K562 (cell line): ENCODE data around the gene RBFOX1. TPM values are rescaled to one million over a fixed set of nuclear protein-coding genes. Genes with fewer than 3 reads are reported as not detected.

Experiments
- ATAC-seq: fragments of 200-7000 bp; cut with Tn5 transposase; 3 replicates; pipeline ENCODE4 v1.9.1; 2020; ENCODE audit warnings: moderate library complexity
- BruUV-seq: library from RNA; stranded (reverse); fragments of 400-500 nt; replicated peaks from 2 replicates; lab custom pipeline; 2021; lab: Mats Ljungman, UMichigan
- CTCF ChIA-PET: fragments of 300-600 bp; formaldehyde crosslinking; extraction: SDS; loops from one replicate; lab custom pipeline; 2021; ENCODE audit warnings: low intra/inter-chr PET ratio; lab: Yijun Ruan, JAX
- POLR2A ChIA-PET: fragments of 300-600, 350-650 bp; sonication (Branson Sonifier 250); formaldehyde crosslinking; extraction: SDS; loops from one replicate; lab custom pipeline; 2021; ENCODE audit warnings: antibody characterized with exemption, inconsistent platforms; lab: Yijun Ruan, JAX
- DNase-seq, 4 experiments: peaks; one replicate each; pipeline versions ENCODE4 v3.0.0 to v3.0.0-alpha.2; 2011 to 2018; ENCODE audit warnings: low spot score in 3 of 4, mixed read lengths in 3 of 4; ENCODE audit errors: extremely low read depth in 1 of 4
- FAIRE-seq: peaks from 2 replicates; lab custom pipeline; 2011; peaks lifted over from hg19 to GRCh38; lab: Jason Lieb, UNC
- H2AFZ ChIP-seq: 2 replicates; pipeline ENCODE4 v1.6.0; 2011; ENCODE audit warnings: low read depth, low read length, control low read depth, inconsistent platforms
- H3K27ac ChIP-seq: fragments of 200-600 bp; 3 replicates; pipeline ENCODE4 v1.8.0; 2011; ENCODE audit warnings: low read depth, mild to moderate bottlenecking, control low read depth, inconsistent platforms, low read length, moderate library complexity, mixed read lengths; ENCODE audit errors: extremely low read depth
- H3K27me3 ChIP-seq, 2 experiments: fragments of 300-600 bp in 1 of 2; 2 replicates in 1 of 2; 3 replicates in 1 of 2; pipeline versions ENCODE4 v1.6.0 to v1.8.0; 2011; ENCODE audit warnings: inconsistent platforms in 2 of 2, low read length in 2 of 2, mild to moderate bottlenecking in 1 of 2, mixed read lengths in 1 of 2, moderate library complexity in 1 of 2; ENCODE audit not compliant: control insufficient read depth in 2 of 2, insufficient read depth in 2 of 2
- H3K36me3 ChIP-seq: fragments of 300-600 bp; 3 replicates; pipeline ENCODE4 v1.8.0; 2011; ENCODE audit warnings: mild to moderate bottlenecking, low read length, inconsistent platforms; ENCODE audit not compliant: control insufficient read depth, insufficient read depth
- H3K4me1 ChIP-seq, 2 experiments: fragments of 200-600 bp in 1 of 2; replicated peaks in 1 of 2; 2 replicates in 1 of 2; 3 replicates in 1 of 2; pipeline versions ENCODE4 v1.5.1 to v1.8.0; 2011; ENCODE audit warnings: inconsistent platforms in 2 of 2, low read length in 2 of 2, mild to moderate bottlenecking in 1 of 2, mixed read lengths in 1 of 2, moderate library complexity in 1 of 2; ENCODE audit not compliant: control insufficient read depth in 2 of 2, insufficient read depth in 2 of 2
- H3K4me2 ChIP-seq: 2 replicates; pipeline ENCODE4 v1.6.1; 2011; ENCODE audit warnings: low read length, control low read depth, inconsistent platforms, mixed read lengths; ENCODE audit not compliant: insufficient read depth
- H3K4me3 ChIP-seq: fragments of 200-600 bp; sonication (generic), shearing (Covaris generic); 2 replicates; pipeline ENCODE4 v1.5.1; 2016; ENCODE audit warnings: control low read depth, inconsistent platforms
- H3K79me2 ChIP-seq: fragments of 200-600 bp; 3 replicates; pipeline ENCODE4 v1.8.0; 2011; ENCODE audit warnings: low read length, inconsistent platforms; ENCODE audit not compliant: control insufficient read depth, insufficient read depth
- H3K9ac ChIP-seq, 2 experiments: 2 replicates each; pipeline versions ENCODE4 v1.6.0 to v1.6.1; 2011; ENCODE audit warnings: low read depth in 2 of 2, low read length in 2 of 2, control low read depth in 1 of 2, inconsistent platforms in 1 of 2, mild to moderate bottlenecking in 1 of 2, mixed read lengths in 1 of 2; ENCODE audit not compliant: insufficient read depth in 1 of 2
- H3K9me1 ChIP-seq: one replicate; pipeline ENCODE4 v1.6.0; 2011; ENCODE audit warnings: inconsistent platforms, mild to moderate bottlenecking, low read length, moderate library complexity; ENCODE audit not compliant: control insufficient read depth, insufficient read depth
- H3K9me3 ChIP-seq: replicated peaks from 2 replicates; pipeline ENCODE4 v1.5.1; 2011; ENCODE audit warnings: low read depth, low read length, inconsistent platforms; ENCODE audit not compliant: control insufficient read depth, insufficient read depth
- H4K20me1 ChIP-seq: replicated peaks from 2 replicates; pipeline ENCODE4 v1.6.1; 2011; ENCODE audit warnings: low read length, inconsistent platforms, mixed read lengths; ENCODE audit not compliant: control insufficient read depth, insufficient read depth
- CSDE1 ChIP-seq, 2 experiments: fragments of 450-650 bp; IDR thresholded peaks; 2 replicates each; pipeline ENCODE4 v1.6.1; 2016; ENCODE audit warnings: mild to moderate bottlenecking in 1 of 2
- E4F1 ChIP-seq: fragments of 250-450 bp; sonication (Bioruptor Pico); IDR thresholded peaks from 2 replicates; pipeline ENCODE4 v1.5.0; 2021; ENCODE audit warnings: mild to moderate bottlenecking, borderline replicate concordance
- IRF9 ChIP-seq: fragments of 450-650 bp; IDR thresholded peaks from 2 replicates; pipeline ENCODE4 v1.6.1; 2016; ENCODE audit warnings: missing biosample characterization, missing genetic modification characterization
- SNIP1 ChIP-seq: fragments of 450-650 bp; IDR thresholded peaks from 2 replicates; pipeline ENCODE4 v1.7.1; 2017; ENCODE audit warnings: low read depth, mild to moderate bottlenecking
- TBP ChIP-seq: optimal IDR thresholded peaks from 2 replicates; pipeline ENCODE3; 2011; ENCODE audit warnings: low read depth, low read length, improper control_type of control experiment
- ZFP30 ChIP-seq: fragments of 250-450 bp; sonication (Bioruptor Pico); IDR thresholded peaks from 2 replicates; pipeline ENCODE4 v1.8.0; 2022; ENCODE audit warnings: moderate library complexity, mild to moderate bottlenecking, inconsistent platforms, borderline replicate concordance
- WGBS: fragments of 100-300 bp; shearing (Covaris generic); methylation state at CpG from one replicate; pipeline ENCODE4 v1.1.6; 2016; ENCODE audit warnings: low coverage, mixed read lengths; ENCODE audit not compliant: insufficient coverage; ENCODE audit errors: missing lambda C conversion rate; 5-methylcytosine and 5-hydroxymethylcytosine counted together
- in situ Hi-C: fragments of 300-500 bp; cut with MboI; formaldehyde crosslinking; loops from 4 replicates; pipeline ENCODE4 v1.15.0; 2018; ENCODE audit warnings: inconsistent platforms, mixed read lengths
- intact Hi-C: fragments of 100-400 bp; cut with micrococcal nuclease; formaldehyde crosslinking; loops from 2 replicates; pipeline ENCODE4 v1.14.2; 2022
- polyA plus RNA-seq, 8 experiments: library from polyadenylated mRNA; depleted of rRNA in 4 of 8; stranded (reverse) in 5 of 8; unstranded in 3 of 8; fragments of >200 nt; fragmentation: Nextera tagmentation in 2 of 8; fragmentation: Illumina TruSeq in 1 of 8; extraction: Ambion mirVana in 2 of 8; extraction: Trizol in 1 of 8; gene quantifications; 2 replicates each; pipeline versions ENCODE4 v1.2.1 to v1.2.3, GENCODE V29; 2011 to 2014; ENCODE audit warnings: inconsistent platforms in 1 of 8, missing spikeins in 1 of 8
- total RNA-seq, 7 experiments: library from RNA; depleted of rRNA in 6 of 7; stranded (reverse); fragments of >200 nt in 6 of 7; fragmentation: Illumina TruSeq in 2 of 7; extraction: Trizol in 2 of 7; gene quantifications; 2 replicates each; pipeline versions ENCODE4 v1.2.1 to v1.2.3, GENCODE V29; 2011 to 2021; ENCODE audit warnings: low replicate concordance in 1 of 7
- TF ChIP-seq, protein P1 (sequence below): fragments of 450-650 bp; IDR thresholded peaks from one replicate; pipeline ENCODE4 v1.6.1; 2018; ENCODE audit warnings: mild to moderate bottlenecking, moderate library complexity; ENCODE audit not compliant: partially characterized antibody

RBFOX1 gene
- total and polyA plus RNA-seq, 9 of the 15 experiments (the other 6 are each of a cell fraction or from before 2014, with no cell fraction given), result 0.03 TPM; not detected in 8

DNA sequence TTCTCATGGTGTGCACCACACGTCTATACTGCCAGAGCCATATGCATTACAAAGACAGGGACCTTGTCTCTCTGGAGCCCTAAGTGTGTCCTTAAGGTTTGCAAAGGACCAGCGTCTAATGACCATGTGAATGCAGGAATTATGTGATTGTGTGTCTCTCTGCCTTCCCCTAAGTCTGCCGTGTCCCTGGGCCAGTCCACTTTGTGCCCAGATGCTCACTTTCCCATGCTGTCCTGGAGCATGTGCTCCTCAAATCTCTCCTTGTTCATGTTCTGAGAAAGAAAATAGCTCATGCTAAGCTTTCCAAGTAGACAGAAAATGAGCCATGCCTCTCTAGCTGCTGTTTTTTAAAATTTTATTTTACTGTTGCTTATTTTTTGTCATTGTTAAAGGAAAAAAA is 125.5 kb downstream of the RBFOX1 start:
- Histone ChIP-seq H3K4me1 (no peaks in the 10 kb centered on the region), H3K27ac (no peak overlapping the region), H2AFZ (no peak overlapping the region), H4K20me1 (no peaks in the 10 kb centered on the region), H3K9me3 (no peaks in the 10 kb centered on the region), H3K4me3 (no peak overlapping the region), H3K9me1 (no peaks in the 10 kb centered on the region), H3K36me3 (no peaks in the 10 kb centered on the region), H3K4me2 (no peak overlapping the region), H3K79me2 (no peaks in the 10 kb centered on the region), H3K27me3 (no peaks in the 10 kb centered on the region), H3K9ac (no peak overlapping the region)
- FAIRE-seq (no peak), ATAC-seq (no peak), DNase-seq (no peak)
- intact Hi-C loops (no loop called here), in situ Hi-C loops (no loop called here)
- POLR2A ChIA-PET, result no interaction called here
- WGBS, result 2% methylated on average over 3 of the region's 3 CpGs
- CTCF ChIA-PET, result no interaction called here
- BruUV-seq, result no TSS peak
- no peak for TF ChIP-seq CSDE1 (IDR thresholded peaks at IDR 0.05)
- no peak for TF ChIP-seq ZFP30 (CRISPR knock-in tag)
- TF ChIP-seq IRF9, result no peak
- TF ChIP-seq E4F1, result no peak
- TF ChIP-seq SNIP1, result no peak
- TF ChIP-seq, protein P1, sequence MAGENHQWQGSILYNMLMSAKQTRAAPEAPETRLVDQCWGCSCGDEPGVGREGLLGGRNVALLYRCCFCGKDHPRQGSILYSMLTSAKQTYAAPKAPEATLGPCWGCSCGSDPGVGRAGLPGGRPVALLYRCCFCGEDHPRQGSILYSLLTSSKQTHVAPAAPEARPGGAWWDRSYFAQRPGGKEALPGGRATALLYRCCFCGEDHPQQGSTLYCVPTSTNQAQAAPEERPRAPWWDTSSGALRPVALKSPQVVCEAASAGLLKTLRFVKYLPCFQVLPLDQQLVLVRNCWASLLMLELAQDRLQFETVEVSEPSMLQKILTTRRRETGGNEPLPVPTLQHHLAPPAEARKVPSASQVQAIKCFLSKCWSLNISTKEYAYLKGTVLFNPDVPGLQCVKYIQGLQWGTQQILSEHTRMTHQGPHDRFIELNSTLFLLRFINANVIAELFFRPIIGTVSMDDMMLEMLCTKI, result no peak
- no peak for TF ChIP-seq TBP
